HepG2 (cell line): ENCODE results near the gene TOB2. TPM values are rescaled to one million over a fixed set of nuclear protein-coding genes. Genes with fewer than 3 reads are reported as not detected.

Experiments used
- ATF7 ChIP-seq, 2 experiments: fragments of 450-650 bp in 1 of 2; sonication (generic) in 1 of 2; formaldehyde crosslinking in 1 of 2; IDR thresholded peaks; 2 replicates each; pipeline versions ENCODE4 v1.4.0 to v1.6.1; 2016 to 2020; ENCODE audit warnings: antibody characterized with exemption in 1 of 2, mild to moderate bottlenecking in 1 of 2, missing genetic modification reagents in 1 of 2
- CREM ChIP-seq, 2 experiments: sonication (generic) in 1 of 2; formaldehyde crosslinking in 1 of 2; IDR thresholded peaks; 2 replicates each; pipeline versions ENCODE4 v1.4.0 to v1.6.1; 2016 to 2020; ENCODE audit warnings: antibody characterized with exemption in 1 of 2, mild to moderate bottlenecking in 1 of 2, missing genetic modification reagents in 1 of 2
- EHMT2 ChIP-seq: fragments of 200-600 bp; sonication (generic); IDR thresholded peaks from 2 replicates; pipeline ENCODE4 v1.7.0; 2017; ENCODE audit warnings: antibody characterized with exemption, low read depth, low read length, borderline replicate concordance
- ELF3 ChIP-seq: IDR thresholded peaks from 2 replicates; pipeline ENCODE4 v1.6.1; 2016; ENCODE audit warnings: missing genetic modification reagents, missing compliant biosample characterization
- ESRRA ChIP-seq: sonication (generic); formaldehyde crosslinking; IDR thresholded peaks from 2 replicates; pipeline ENCODE4 v1.5.1; 2020; ENCODE audit warnings: mild to moderate bottlenecking, low read depth, missing genetic modification reagents
- ETV5 ChIP-seq: IDR thresholded peaks from 2 replicates; pipeline ENCODE4 v1.6.1; 2018; ENCODE audit warnings: missing biosample characterization, missing genetic modification reagents, inconsistent platforms, borderline replicate concordance
- FOXK1 ChIP-seq: sonication (generic); formaldehyde crosslinking; IDR thresholded peaks from 2 replicates; pipeline ENCODE4 v1.4.0; 2020; ENCODE audit warnings: low read depth, missing genetic modification reagents, borderline replicate concordance
- MAFG ChIP-seq: sonication (generic); formaldehyde crosslinking; IDR thresholded peaks from 2 replicates; pipeline ENCODE4 v1.5.1; 2020; ENCODE audit warnings: mild to moderate bottlenecking, missing genetic modification reagents
- MLLT10 ChIP-seq: sonication (generic); formaldehyde crosslinking; IDR thresholded peaks from 2 replicates; pipeline ENCODE4 v1.4.0; 2020; ENCODE audit warnings: missing genetic modification reagents
- POLR2G ChIP-seq: fragments of 200-400 bp; formaldehyde crosslinking; IDR thresholded peaks from 2 replicates; pipeline ENCODE4 v1.6.1; 2018; ENCODE audit warnings: mild to moderate bottlenecking, low read depth, low read length, moderate library complexity
- PPARG ChIP-seq: conservative IDR thresholded peaks from 2 replicates; pipeline ENCODE4 v1.6.1; 2016; ENCODE audit warnings: missing biosample characterization, missing genetic modification reagents
- RBM22 ChIP-seq: fragments of 200-400 bp; formaldehyde crosslinking; optimal IDR thresholded peaks from 2 replicates; pipeline ENCODE3; 2017; ENCODE audit warnings: mild to moderate bottlenecking, low read length, moderate library complexity
- RFXAP ChIP-seq: sonication (generic); formaldehyde crosslinking; IDR thresholded peaks from 2 replicates; pipeline ENCODE4 v1.4.0; 2020; ENCODE audit warnings: missing genetic modification reagents, borderline replicate concordance
- ZFP90 ChIP-seq: sonication (generic); formaldehyde crosslinking; IDR thresholded peaks from 2 replicates; pipeline ENCODE4 v1.8.0; 2022; ENCODE audit warnings: missing genetic modification reagents, mild to moderate bottlenecking, inconsistent platforms, borderline replicate concordance
- ZNF232 ChIP-seq: sonication (generic); formaldehyde crosslinking; IDR thresholded peaks from 2 replicates; pipeline ENCODE4 v1.4.0; 2020; ENCODE audit warnings: missing genetic modification reagents, borderline replicate concordance
- ZNF30 ChIP-seq: sonication (generic); formaldehyde crosslinking; IDR thresholded peaks from 2 replicates; pipeline ENCODE4 v1.5.0; 2020; ENCODE audit warnings: mild to moderate bottlenecking, missing genetic modification reagents
- ZNF546 ChIP-seq: sonication (generic); formaldehyde crosslinking; conservative IDR thresholded peaks from 2 replicates; pipeline ENCODE4 v1.8.1; 2023; ENCODE audit warnings: mild to moderate bottlenecking, missing genetic modification reagents
- ZNF713 ChIP-seq: sonication (generic); formaldehyde crosslinking; IDR thresholded peaks from 2 replicates; pipeline ENCODE4 v1.4.0; 2020; ENCODE audit warnings: mild to moderate bottlenecking, missing genetic modification reagents
- ZSCAN21 ChIP-seq: sonication (generic); formaldehyde crosslinking; IDR thresholded peaks from 2 replicates; pipeline ENCODE4 v1.8.0; 2022; ENCODE audit warnings: mild to moderate bottlenecking, missing genetic modification reagents, moderate library complexity, borderline replicate concordance
- polyA plus RNA-seq, 8 experiments: library from polyadenylated mRNA; depleted of rRNA in 3 of 8; stranded (reverse) in 7 of 8; unstranded in 1 of 8; fragments of >200 nt; fragmentation: Illumina TruSeq in 4 of 8; extraction: Trizol in 4 of 8; gene quantifications; 2 replicates each; pipeline versions ENCODE4 v1.2.1 to v1.2.3, GENCODE V29; 2011 to 2016; ENCODE audit warnings: low read depth in 4 of 8, missing spikeins in 1 of 8, mixed read lengths in 1 of 8; ENCODE audit not compliant: insufficient read depth in 1 of 8
- total RNA-seq, 5 experiments: library from RNA; depleted of rRNA; stranded (reverse); fragments of >200 nt; fragmentation: Illumina TruSeq; extraction: Trizol; gene quantifications; 2 replicates each; pipeline ENCODE4 v1.2.3, GENCODE V29; 2016; ENCODE audit warnings: low read depth in 1 of 5
- TF ChIP-seq, protein P1 (sequence below): sonication (generic); formaldehyde crosslinking; IDR thresholded peaks from 2 replicates; pipeline ENCODE4; 2020; ENCODE audit warnings: missing genetic modification reagents, mild to moderate bottlenecking, borderline replicate concordance
- TF ChIP-seq, protein P2 (sequence below): sonication (generic); formaldehyde crosslinking; IDR thresholded peaks from 2 replicates; pipeline ENCODE4 v1.8.1; 2023; ENCODE audit warnings: mild to moderate bottlenecking, missing genetic modification reagents
- TF ChIP-seq, protein P3 (sequence below): sonication (generic); formaldehyde crosslinking; IDR thresholded peaks from 2 replicates; pipeline ENCODE4 v1.9.0; 2022; ENCODE audit warnings: missing genetic modification reagents, mild to moderate bottlenecking, borderline replicate concordance

The TOB2 gene
- total and polyA plus RNA-seq, 2 of the 13 experiments (the other 11 are each of a cell fraction or from before 2014, with no cell fraction given), result 12.2 to 13.7 TPM

DNA sequence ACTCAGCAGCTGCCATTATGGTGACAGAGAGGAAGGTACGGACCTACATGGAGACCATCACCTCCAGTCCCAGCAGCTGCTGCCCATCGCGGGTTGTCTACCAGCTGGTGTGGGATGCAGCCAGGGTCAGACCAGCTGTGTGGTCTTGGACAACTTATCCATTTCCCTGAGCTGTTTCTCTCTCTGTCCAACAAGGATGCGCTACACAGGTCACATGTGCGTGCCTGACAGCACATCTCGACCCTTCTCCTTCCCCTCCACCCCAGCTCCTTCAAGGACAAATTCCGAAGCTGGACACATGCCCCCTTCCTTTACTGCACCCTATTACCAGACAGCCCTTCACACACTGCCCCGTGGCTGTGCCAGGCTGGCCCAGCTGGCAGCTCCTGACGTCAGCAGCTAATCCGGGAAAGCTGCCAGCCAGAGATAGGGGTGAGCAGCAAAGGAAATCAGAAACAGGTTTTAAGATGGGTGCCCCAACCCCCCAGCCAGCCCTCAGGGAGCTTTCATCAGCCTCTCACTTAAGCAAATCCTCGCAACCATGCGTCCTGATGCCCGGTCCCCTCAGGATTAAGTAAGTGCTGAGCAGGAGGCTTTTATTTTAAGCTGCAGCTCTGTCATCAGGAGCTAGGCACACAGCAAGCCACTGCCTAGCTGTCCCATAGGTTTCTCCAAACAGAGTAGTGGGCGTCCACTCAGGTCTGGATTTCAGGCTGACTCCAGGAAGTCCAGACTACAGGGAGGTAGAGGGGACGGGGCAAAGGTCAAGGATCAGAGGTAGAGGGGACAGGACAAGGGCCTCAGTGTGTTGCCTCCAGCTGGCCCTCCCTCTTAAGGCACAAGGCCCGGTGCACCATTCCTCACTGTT lies 44.6 kb downstream of the TOB2 start (continued):
- no peak for TF ChIP-seq ZNF232 (CRISPR knock-in tag)
- TF ChIP-seq ZSCAN21 (CRISPR knock-in tag), result no peak
- TF ChIP-seq RFXAP, result no peak
- TF ChIP-seq MAFG, result no peak
- no peak for TF ChIP-seq RBM22
- TF ChIP-seq, protein P1, sequence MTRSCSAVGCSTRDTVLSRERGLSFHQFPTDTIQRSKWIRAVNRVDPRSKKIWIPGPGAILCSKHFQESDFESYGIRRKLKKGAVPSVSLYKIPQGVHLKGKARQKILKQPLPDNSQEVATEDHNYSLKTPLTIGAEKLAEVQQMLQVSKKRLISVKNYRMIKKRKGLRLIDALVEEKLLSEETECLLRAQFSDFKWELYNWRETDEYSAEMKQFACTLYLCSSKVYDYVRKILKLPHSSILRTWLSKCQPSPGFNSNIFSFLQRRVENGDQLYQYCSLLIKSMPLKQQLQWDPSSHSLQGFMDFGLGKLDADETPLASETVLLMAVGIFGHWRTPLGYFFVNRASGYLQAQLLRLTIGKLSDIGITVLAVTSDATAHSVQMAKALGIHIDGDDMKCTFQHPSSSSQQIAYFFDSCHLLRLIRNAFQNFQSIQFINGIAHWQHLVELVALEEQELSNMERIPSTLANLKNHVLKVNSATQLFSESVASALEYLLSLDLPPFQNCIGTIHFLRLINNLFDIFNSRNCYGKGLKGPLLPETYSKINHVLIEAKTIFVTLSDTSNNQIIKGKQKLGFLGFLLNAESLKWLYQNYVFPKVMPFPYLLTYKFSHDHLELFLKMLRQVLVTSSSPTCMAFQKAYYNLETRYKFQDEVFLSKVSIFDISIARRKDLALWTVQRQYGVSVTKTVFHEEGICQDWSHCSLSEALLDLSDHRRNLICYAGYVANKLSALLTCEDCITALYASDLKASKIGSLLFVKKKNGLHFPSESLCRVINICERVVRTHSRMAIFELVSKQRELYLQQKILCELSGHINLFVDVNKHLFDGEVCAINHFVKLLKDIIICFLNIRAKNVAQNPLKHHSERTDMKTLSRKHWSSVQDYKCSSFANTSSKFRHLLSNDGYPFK (CRISPR knock-in tag), result no peak
- TF ChIP-seq PPARG, result no peak
- TF ChIP-seq ZNF546 (CRISPR knock-in tag), result no peak
- TF ChIP-seq ATF7 (IDR thresholded peaks at IDR 0.05), result no peak
- no peak for TF ChIP-seq ATF7 (CRISPR knock-in tag; IDR thresholded peaks at IDR 0.05)
- no peak for TF ChIP-seq ZNF713 (CRISPR knock-in tag)
- peak; percentile 42; the same call in 1 of the 2 replicates for TF ChIP-seq ELF3 (CRISPR knock-in tag)
- TF ChIP-seq ZFP90 (CRISPR knock-in tag), result no peak
- TF ChIP-seq ZNF30 (CRISPR knock-in tag), result no peak
- peak; percentile 74 for TF ChIP-seq ESRRA
- no peak for TF ChIP-seq POLR2G
- TF ChIP-seq CREM (IDR thresholded peaks at IDR 0.05), result no peak
- no peak for TF ChIP-seq CREM (CRISPR knock-in tag; IDR thresholded peaks at IDR 0.05)
- TF ChIP-seq, protein P2, sequence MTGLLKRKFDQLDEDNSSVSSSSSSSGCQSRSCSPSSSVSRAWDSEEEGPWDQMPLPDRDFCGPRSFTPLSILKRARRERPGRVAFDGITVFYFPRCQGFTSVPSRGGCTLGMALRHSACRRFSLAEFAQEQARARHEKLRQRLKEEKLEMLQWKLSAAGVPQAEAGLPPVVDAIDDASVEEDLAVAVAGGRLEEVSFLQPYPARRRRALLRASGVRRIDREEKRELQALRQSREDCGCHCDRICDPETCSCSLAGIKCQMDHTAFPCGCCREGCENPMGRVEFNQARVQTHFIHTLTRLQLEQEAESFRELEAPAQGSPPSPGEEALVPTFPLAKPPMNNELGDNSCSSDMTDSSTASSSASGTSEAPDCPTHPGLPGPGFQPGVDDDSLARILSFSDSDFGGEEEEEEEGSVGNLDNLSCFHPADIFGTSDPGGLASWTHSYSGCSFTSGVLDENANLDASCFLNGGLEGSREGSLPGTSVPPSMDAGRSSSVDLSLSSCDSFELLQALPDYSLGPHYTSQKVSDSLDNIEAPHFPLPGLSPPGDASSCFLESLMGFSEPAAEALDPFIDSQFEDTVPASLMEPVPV (CRISPR knock-in tag), result no peak
- TF ChIP-seq MLLT10 (CRISPR knock-in tag), result no peak
- 0 out of 2 replicates have a peak, but pooled peaks have one; percentile 15 for TF ChIP-seq ETV5 (CRISPR knock-in tag)
- TF ChIP-seq, protein P3, sequence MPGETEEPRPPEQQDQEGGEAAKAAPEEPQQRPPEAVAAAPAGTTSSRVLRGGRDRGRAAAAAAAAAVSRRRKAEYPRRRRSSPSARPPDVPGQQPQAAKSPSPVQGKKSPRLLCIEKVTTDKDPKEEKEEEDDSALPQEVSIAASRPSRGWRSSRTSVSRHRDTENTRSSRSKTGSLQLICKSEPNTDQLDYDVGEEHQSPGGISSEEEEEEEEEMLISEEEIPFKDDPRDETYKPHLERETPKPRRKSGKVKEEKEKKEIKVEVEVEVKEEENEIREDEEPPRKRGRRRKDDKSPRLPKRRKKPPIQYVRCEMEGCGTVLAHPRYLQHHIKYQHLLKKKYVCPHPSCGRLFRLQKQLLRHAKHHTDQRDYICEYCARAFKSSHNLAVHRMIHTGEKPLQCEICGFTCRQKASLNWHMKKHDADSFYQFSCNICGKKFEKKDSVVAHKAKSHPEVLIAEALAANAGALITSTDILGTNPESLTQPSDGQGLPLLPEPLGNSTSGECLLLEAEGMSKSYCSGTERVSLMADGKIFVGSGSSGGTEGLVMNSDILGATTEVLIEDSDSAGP (CRISPR knock-in tag), result no peak; the same call in 1 of the 2 replicates
- TF ChIP-seq FOXK1, result no peak
- no peak for TF ChIP-seq EHMT2
